ENCODE measurements around the gene TRMT5. TPM values are rescaled to one million over a fixed set of nuclear protein-coding genes. Genes with fewer than 3 reads are reported as not detected.

TRMT5 gene
- polyA plus RNA-seq, 1 of the 3 experiments (the other 2 are of a cell fraction) = 4.0 TPM

- Histone ChIP-seq H3K9me2 (no peaks in the 10 kb centered on the region), H3F3A (replicated peaks; ENCODE audit: insufficient read depth) (no peaks in the 10 kb centered on the region), H3K9ac (no peak overlapping the region), H3K4me2 (no peak overlapping the region), H3K4me3 (ENCODE audit: low read depth in 2 of 2, low read length in 1 of 2) (no peak overlapping the region), H3K36me3 (replicated peaks in 1 of 2; ENCODE audit: control insufficient read depth in 1 of 2, insufficient read depth in 2 of 2, low read length in 1 of 2) (peaks cover 48 to 60% of the 10 kb centered on the region in 2 experiments), H3K9me3 (no peaks in the 10 kb centered on the region), H3K27ac (ENCODE audit: low read depth in 2 of 2, low read length in 1 of 2) (no peak overlapping the region), H2AFZ (ENCODE audit: low read depth) (no peak overlapping the region), H3K79me2 (ENCODE audit: insufficient read depth) (peaks cover 35% of the 10 kb centered on the region), H4K20me1 (ENCODE audit: insufficient read depth) (no peaks in the 10 kb centered on the region), H3K27me3 (ENCODE audit: insufficient read depth) (no peaks in the 10 kb centered on the region), H3K4me1 (ENCODE audit: control insufficient read depth in 1 of 2, insufficient read depth in 2 of 2, low read depth in 1 of 2, low read length in 1 of 2) (peaks cover 4 to 24% of the 10 kb centered on the region in 2 experiments; a peak in 3 of 4 replicates)
- TF ChIP-seq MEF2A (IDR thresholded peaks at IDR 0.05; ENCODE audit: borderline replicate concordance, low read depth) = no peak
- TF ChIP-seq IRF3 (IDR thresholded peaks at IDR 0.05; ENCODE audit: low read depth, low read length) = no peak
- no peak for TF ChIP-seq ELF1 (IDR thresholded peaks at IDR 0.05)
- no peak for TF ChIP-seq NRF1 (IDR thresholded peaks at IDR 0.05; ENCODE audit: low read depth, low read length)
- TF ChIP-seq RXRA (IDR thresholded peaks at IDR 0.05; ENCODE audit: borderline replicate concordance, low read depth) = no peak
- TF ChIP-seq NFIC (IDR thresholded peaks at IDR 0.05; ENCODE audit: borderline replicate concordance) = no peak
- no peak for TF ChIP-seq POLR2AphosphoS5 (IDR thresholded peaks at IDR 0.05; ENCODE audit: low read depth, low read length)
- TF ChIP-seq TEAD4 (IDR thresholded peaks at IDR 0.05; ENCODE audit: borderline replicate concordance, insufficient read depth) = no peak
- TF ChIP-seq REST (IDR thresholded peaks at IDR 0.05; ENCODE audit: low read depth, low read length) = no peak
- no peak for TF ChIP-seq EP300 (IDR thresholded peaks at IDR 0.05; ENCODE audit: borderline replicate concordance in 1 of 2, low read depth in 1 of 2, low read length in 1 of 2)
- TF ChIP-seq GABPA (IDR thresholded peaks at IDR 0.05; ENCODE audit: low read depth) = no peak
- no peak for TF ChIP-seq SIN3A (IDR thresholded peaks at IDR 0.05; ENCODE audit: borderline replicate concordance, low read depth, low read length)
- TF ChIP-seq JUND (IDR thresholded peaks at IDR 0.05) = no peak
- TF ChIP-seq USF2 (IDR thresholded peaks at IDR 0.05; ENCODE audit: borderline replicate concordance, low read depth, low read length) = no peak
- no peak for TF ChIP-seq RCOR1 (IDR thresholded peaks at IDR 0.05; ENCODE audit: low read length)
- no peak for TF ChIP-seq MAX (IDR thresholded peaks at IDR 0.05; ENCODE audit: low read depth)
- TF ChIP-seq MXI1 (IDR thresholded peaks at IDR 0.05; ENCODE audit: low read depth, low read length) = no peak
- TF ChIP-seq USF1 (IDR thresholded peaks at IDR 0.05; ENCODE audit: borderline replicate concordance, low read depth) = no peak
- no peak for TF ChIP-seq GATA2 (CRISPR knock-in tag; IDR thresholded peaks at IDR 0.05)
- TF ChIP-seq ZBTB33 (IDR thresholded peaks at IDR 0.05; ENCODE audit: borderline replicate concordance, low read depth) = no peak
- ChIA-PET POLR2A (no interaction called here), CTCF (no interaction called here)
- no peak for DNase-seq
- 93% methylated on average over 2 of the region's 2 CpGs for WGBS (ENCODE audit: low lambda C conversion rate)
These were observed 5.6 kb upstream of the TRMT5 start for GRCh38 chr14:60986500-60986899.

Measured in SK-N-SH (cell line).